Measurements from ENCODE around the gene SMYD3.

GRCh38 chr1:246309247-246309884 is 197.7 kb downstream of the SMYD3 start:
- TF ChIP-seq, protein P1, sequence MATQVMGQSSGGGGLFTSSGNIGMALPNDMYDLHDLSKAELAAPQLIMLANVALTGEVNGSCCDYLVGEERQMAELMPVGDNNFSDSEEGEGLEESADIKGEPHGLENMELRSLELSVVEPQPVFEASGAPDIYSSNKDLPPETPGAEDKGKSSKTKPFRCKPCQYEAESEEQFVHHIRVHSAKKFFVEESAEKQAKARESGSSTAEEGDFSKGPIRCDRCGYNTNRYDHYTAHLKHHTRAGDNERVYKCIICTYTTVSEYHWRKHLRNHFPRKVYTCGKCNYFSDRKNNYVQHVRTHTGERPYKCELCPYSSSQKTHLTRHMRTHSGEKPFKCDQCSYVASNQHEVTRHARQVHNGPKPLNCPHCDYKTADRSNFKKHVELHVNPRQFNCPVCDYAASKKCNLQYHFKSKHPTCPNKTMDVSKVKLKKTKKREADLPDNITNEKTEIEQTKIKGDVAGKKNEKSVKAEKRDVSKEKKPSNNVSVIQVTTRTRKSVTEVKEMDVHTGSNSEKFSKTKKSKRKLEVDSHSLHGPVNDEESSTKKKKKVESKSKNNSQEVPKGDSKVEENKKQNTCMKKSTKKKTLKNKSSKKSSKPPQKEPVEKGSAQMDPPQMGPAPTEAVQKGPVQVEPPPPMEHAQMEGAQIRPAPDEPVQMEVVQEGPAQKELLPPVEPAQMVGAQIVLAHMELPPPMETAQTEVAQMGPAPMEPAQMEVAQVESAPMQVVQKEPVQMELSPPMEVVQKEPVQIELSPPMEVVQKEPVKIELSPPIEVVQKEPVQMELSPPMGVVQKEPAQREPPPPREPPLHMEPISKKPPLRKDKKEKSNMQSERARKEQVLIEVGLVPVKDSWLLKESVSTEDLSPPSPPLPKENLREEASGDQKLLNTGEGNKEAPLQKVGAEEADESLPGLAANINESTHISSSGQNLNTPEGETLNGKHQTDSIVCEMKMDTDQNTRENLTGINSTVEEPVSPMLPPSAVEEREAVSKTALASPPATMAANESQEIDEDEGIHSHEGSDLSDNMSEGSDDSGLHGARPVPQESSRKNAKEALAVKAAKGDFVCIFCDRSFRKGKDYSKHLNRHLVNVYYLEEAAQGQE (IDR thresholded peaks at IDR 0.05; ENCODE audit: insufficient read depth in 1 of 2, low read depth in 2 of 2, low read length in 2 of 2): no peak
- no peak for TF ChIP-seq POLR2AphosphoS5 (IDR thresholded peaks at IDR 0.05; ENCODE audit: low read depth, low read length)
